Neural cell (in vitro differentiated cells): ENCODE results near the gene PCCA. TPM values are rescaled to one million over a fixed set of nuclear protein-coding genes. Genes with fewer than 3 reads are reported as not detected.
A peak's percentile ranks its signal among the peaks of the same experiment; 100 is the strongest.

Experiments
- H2AFZ ChIP-seq: fragments of 200-600, 300-800 bp; sonication (generic), shearing (Covaris generic); 2 replicates; pipeline ENCODE4 v1.6.0; 2014; ENCODE audit warnings: low read depth, mild to moderate bottlenecking, antibody characterized with exemption, low read length, moderate library complexity
- H3F3A ChIP-seq: fragments of 200-600 bp; shearing (Covaris generic); 2 replicates; pipeline ENCODE4 v1.6.1; 2016; ENCODE audit warnings: mild to moderate bottlenecking, moderate library complexity, mixed read lengths, antibody characterized with exemption, low read length; ENCODE audit not compliant: insufficient read depth, poor library complexity, severe bottlenecking
- H3K27ac ChIP-seq: fragments of 200-600, 300-800 bp; sonication (generic), shearing (Covaris generic); 2 replicates; pipeline ENCODE4 v1.5.1; 2014; ENCODE audit warnings: mild to moderate bottlenecking, low read length, moderate library complexity
- H3K27me3 ChIP-seq: fragments of 300-800, 200-600 bp; sonication (generic), shearing (Covaris generic); 2 replicates; pipeline ENCODE4 v1.6.0; 2014; ENCODE audit warnings: mild to moderate bottlenecking, low read depth, low read length, moderate library complexity; ENCODE audit not compliant: insufficient read depth
- H3K36me3 ChIP-seq: fragments of 300-800, 200-600 bp; sonication (generic), shearing (Covaris generic); 2 replicates; pipeline ENCODE4 v1.5.1; 2014; ENCODE audit warnings: mild to moderate bottlenecking, antibody characterized with exemption, low read length, moderate library complexity; ENCODE audit not compliant: insufficient read depth
- H3K4me2 ChIP-seq: fragments of 300-800, 200-600 bp; sonication (generic), shearing (Covaris generic); 2 replicates; pipeline ENCODE4 v1.6.0; 2014; ENCODE audit warnings: mild to moderate bottlenecking, low read length
- H3K4me3 ChIP-seq: fragments of 300-800, 200-600 bp; sonication (generic), shearing (Covaris generic); 2 replicates; pipeline ENCODE4 v1.5.1; 2014; ENCODE audit warnings: mild to moderate bottlenecking, low read length, moderate library complexity
- H3K79me2 ChIP-seq: fragments of 200-600 bp; shearing (Covaris generic); replicated peaks from 2 replicates; pipeline ENCODE4 v1.6.0; 2014; ENCODE audit warnings: mild to moderate bottlenecking, low read length, moderate library complexity; ENCODE audit not compliant: insufficient read depth
- H3K9ac ChIP-seq: fragments of 300-800, 200-600 bp; sonication (generic), shearing (Covaris generic); 2 replicates; pipeline ENCODE4 v1.6.1; 2016; ENCODE audit warnings: mild to moderate bottlenecking, low read length, mixed read lengths
- H3K9me2 ChIP-seq: fragments of 200-600 bp; shearing (Covaris generic); 2 replicates; pipeline ENCODE4 v1.6.1; 2016; ENCODE audit warnings: mild to moderate bottlenecking, low read length, mixed read lengths; ENCODE audit not compliant: insufficient read depth
- H3K9me3 ChIP-seq: fragments of 200-600, 300-800 bp; sonication (generic), shearing (Covaris generic); 2 replicates; pipeline ENCODE4 v1.6.1; 2016; ENCODE audit warnings: mild to moderate bottlenecking, mixed run types, low read length, moderate library complexity, mixed read lengths
- H4K20me1 ChIP-seq: fragments of 200-600 bp; shearing (Covaris generic); 2 replicates; pipeline ENCODE4 v1.6.1; 2016; ENCODE audit warnings: mild to moderate bottlenecking, mixed run types; ENCODE audit not compliant: insufficient read depth
- CTCF ChIP-seq: fragments of 450-650 bp; IDR thresholded peaks from 2 replicates; pipeline ENCODE4 v1.5.1; 2014; ENCODE audit warnings: antibody characterized with exemption, mild to moderate bottlenecking, moderate library complexity; ENCODE audit not compliant: poor library complexity, severe bottlenecking
- EP300 ChIP-seq: fragments of 450-650 bp; conservative IDR thresholded peaks from 2 replicates; pipeline ENCODE4 v1.6.1; 2014; ENCODE audit warnings: antibody characterized with exemption, mild to moderate bottlenecking, moderate library complexity; ENCODE audit not compliant: poor library complexity, severe bottlenecking
- EZH2 ChIP-seq: fragments of 200-600, 300-800 bp; shearing (Covaris generic), sonication (generic); IDR thresholded peaks from 2 replicates; pipeline ENCODE4 v1.6.1; 2014; ENCODE audit warnings: antibody characterized with exemption, low read length, borderline replicate concordance, mild to moderate bottlenecking; ENCODE audit not compliant: insufficient read depth, poor library complexity, severe bottlenecking
- MXI1 ChIP-seq: fragments of 450-650 bp; conservative IDR thresholded peaks from 2 replicates; pipeline ENCODE4 v1.6.1; 2014; ENCODE audit warnings: antibody characterized with exemption, mild to moderate bottlenecking; ENCODE audit not compliant: poor library complexity, severe bottlenecking
- POLR2AphosphoS5 ChIP-seq: IDR thresholded peaks from 2 replicates; pipeline ENCODE4 v1.6.1; 2012
- RAD21 ChIP-seq: fragments of 450-650 bp; conservative IDR thresholded peaks from 2 replicates; pipeline ENCODE4 v1.6.1; 2014; ENCODE audit warnings: antibody characterized with exemption, mild to moderate bottlenecking, moderate library complexity
- SMC3 ChIP-seq: fragments of 450-650 bp; conservative IDR thresholded peaks from 2 replicates; pipeline ENCODE4 v1.6.1; 2014; ENCODE audit warnings: antibody characterized with exemption, mild to moderate bottlenecking, moderate library complexity; ENCODE audit not compliant: poor library complexity
- TAF1 ChIP-seq: IDR thresholded peaks from 2 replicates; pipeline ENCODE4 v1.6.1; 2012; ENCODE audit warnings: low read depth
- polyA plus RNA-seq: library from polyadenylated mRNA; depleted of rRNA; stranded (reverse); fragments of >200 nt; gene quantifications from 2 replicates; pipeline ENCODE4 v1.2.3, GENCODE V29; 2014
- TF ChIP-seq, protein P1 (sequence below): IDR thresholded peaks from 2 replicates; pipeline ENCODE4 v1.6.1; 2012; ENCODE audit warnings: borderline replicate concordance

The PCCA gene
- polyA plus RNA-seq, 1 donor from 2014 or later = 17.0 TPM

- peak overlapping the region; percentile 75 for H3K9ac ChIP-seq
- peaks cover 42% of the 10 kb centered on the region for H3K79me2 ChIP-seq
- H3K9me2 ChIP-seq = no peaks in the 10 kb centered on the region
- H3K36me3 ChIP-seq = no peaks in the 10 kb centered on the region
- peak overlapping the region; percentile 88 for H3K4me3 ChIP-seq
- TF ChIP-seq RAD21 = no peak
- TF ChIP-seq TAF1 = no peak
- TF ChIP-seq POLR2AphosphoS5 = no peak
- TF ChIP-seq, protein P1, sequence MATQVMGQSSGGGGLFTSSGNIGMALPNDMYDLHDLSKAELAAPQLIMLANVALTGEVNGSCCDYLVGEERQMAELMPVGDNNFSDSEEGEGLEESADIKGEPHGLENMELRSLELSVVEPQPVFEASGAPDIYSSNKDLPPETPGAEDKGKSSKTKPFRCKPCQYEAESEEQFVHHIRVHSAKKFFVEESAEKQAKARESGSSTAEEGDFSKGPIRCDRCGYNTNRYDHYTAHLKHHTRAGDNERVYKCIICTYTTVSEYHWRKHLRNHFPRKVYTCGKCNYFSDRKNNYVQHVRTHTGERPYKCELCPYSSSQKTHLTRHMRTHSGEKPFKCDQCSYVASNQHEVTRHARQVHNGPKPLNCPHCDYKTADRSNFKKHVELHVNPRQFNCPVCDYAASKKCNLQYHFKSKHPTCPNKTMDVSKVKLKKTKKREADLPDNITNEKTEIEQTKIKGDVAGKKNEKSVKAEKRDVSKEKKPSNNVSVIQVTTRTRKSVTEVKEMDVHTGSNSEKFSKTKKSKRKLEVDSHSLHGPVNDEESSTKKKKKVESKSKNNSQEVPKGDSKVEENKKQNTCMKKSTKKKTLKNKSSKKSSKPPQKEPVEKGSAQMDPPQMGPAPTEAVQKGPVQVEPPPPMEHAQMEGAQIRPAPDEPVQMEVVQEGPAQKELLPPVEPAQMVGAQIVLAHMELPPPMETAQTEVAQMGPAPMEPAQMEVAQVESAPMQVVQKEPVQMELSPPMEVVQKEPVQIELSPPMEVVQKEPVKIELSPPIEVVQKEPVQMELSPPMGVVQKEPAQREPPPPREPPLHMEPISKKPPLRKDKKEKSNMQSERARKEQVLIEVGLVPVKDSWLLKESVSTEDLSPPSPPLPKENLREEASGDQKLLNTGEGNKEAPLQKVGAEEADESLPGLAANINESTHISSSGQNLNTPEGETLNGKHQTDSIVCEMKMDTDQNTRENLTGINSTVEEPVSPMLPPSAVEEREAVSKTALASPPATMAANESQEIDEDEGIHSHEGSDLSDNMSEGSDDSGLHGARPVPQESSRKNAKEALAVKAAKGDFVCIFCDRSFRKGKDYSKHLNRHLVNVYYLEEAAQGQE = no peak
- no peak for TF ChIP-seq SMC3
- no peak for TF ChIP-seq EP300
- no peak for TF ChIP-seq EZH2
- H3K27me3 ChIP-seq = no peaks in the 10 kb centered on the region
- H3K9me3 ChIP-seq = no peaks in the 10 kb centered on the region
- peak overlapping the region; percentile 77 for H2AFZ ChIP-seq
- no peak overlapping the region for H3K27ac ChIP-seq
- no peaks in the 10 kb centered on the region for H4K20me1 ChIP-seq
- H3F3A ChIP-seq = no peaks in the 10 kb centered on the region
- H3K4me2 ChIP-seq = peak overlapping the region; percentile 82
Measured at GRCh38 chr13:100088273-100088643, 635 bp upstream of the PCCA start.

DNA sequence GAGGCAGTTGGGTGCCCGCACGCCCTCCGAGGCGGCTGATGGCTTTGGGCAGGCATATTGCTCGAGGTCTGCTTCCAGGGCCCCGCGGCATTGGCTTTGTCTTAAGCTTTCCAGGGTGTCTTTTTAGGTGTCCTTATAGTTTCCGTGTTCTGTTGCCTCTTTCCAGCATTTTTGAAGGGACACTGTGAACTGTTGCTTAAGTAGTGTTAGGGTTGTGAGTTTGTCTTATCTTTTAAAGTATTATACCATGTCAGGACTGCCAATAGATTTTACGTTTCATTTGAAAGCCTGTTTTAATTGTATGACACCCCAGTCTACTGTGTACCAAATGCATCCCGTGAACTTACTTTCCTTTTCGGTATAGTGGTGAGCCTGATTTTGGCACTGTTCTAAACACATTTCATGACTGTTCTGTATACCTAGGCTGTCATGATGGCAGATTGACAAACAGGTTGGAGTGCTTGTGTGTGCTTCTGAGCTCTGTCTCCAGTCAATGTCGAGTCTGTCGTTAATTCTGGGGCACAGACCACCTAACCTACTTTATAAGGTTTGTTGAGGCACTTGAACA is 656 bp downstream of the PCCA start:
- Histone ChIP-seq H3K9me3 (no peaks in the 10 kb centered on the region), H3K4me2 (peak overlapping the region; percentile 87), H3K4me3 (peak overlapping the region; percentile 88), H3K9me2 (no peaks in the 10 kb centered on the region), H3K36me3 (no peaks in the 10 kb centered on the region), H3K9ac (peak overlapping the region; percentile 75), H4K20me1 (no peaks in the 10 kb centered on the region), H3K27me3 (no peaks in the 10 kb centered on the region), H3F3A (no peaks in the 10 kb centered on the region), H2AFZ (peak overlapping the region; percentile 77), H3K27ac (peak overlapping the region; percentile 51), H3K79me2 (peaks cover 52% of the 10 kb centered on the region)
- TF ChIP-seq TAF1 (no peak), SMC3 (no peak), EZH2 (no peak), CTCF (no peak), EP300 (no peak), POLR2AphosphoS5 (no peak), RAD21 (no peak), MXI1 (no peak)
